Stimulated activated CD8-positive, alpha-beta memory T cell treated with anti-CD3 and anti-CD28 coated beads, Interleukin-12 subunit alpha, Interleukin-12 subunit beta, amount 100 ng/mL, for 4 hours (primary cell): Measurements from ENCODE around the gene GGCT.

Experiments
- DNase-seq: peaks from one replicate; pipeline ENCODE4 v3.0.0-alpha.2; 2020; ENCODE audit warnings: low read depth

The GGCT gene

GRCh38 chr7:30462179-30462578 lies 42.5 kb downstream of the GGCT start:
- DNase-seq, result no peak

- DNase-seq, result no peak
Measured at GRCh38 chr7:30460246-30460633, 44.4 kb downstream of the GGCT start.

GRCh38 chr7:30459591-30460245 lies 44.9 kb downstream of the GGCT start:
- no peak for DNase-seq

GRCh38 chr7:30458311-30458710 lies 46.3 kb downstream of the GGCT start:
- no peak for DNase-seq

GRCh38 chr7:30453921-30454320 lies 50.7 kb downstream of the GGCT start:
- no peak for DNase-seq

- DNase-seq, result no peak
Measured at GRCh38 chr7:30453016-30453415, 51.6 kb downstream of the GGCT start.

GRCh38 chr7:30452280-30452930 lies 52.2 kb downstream of the GGCT start:
- no peak for DNase-seq

- no peak for DNase-seq
Measured at GRCh38 chr7:30451539-30452279, 52.9 kb downstream of the GGCT start.

GRCh38 chr7:30450983-30451497 lies 53.6 kb downstream of the GGCT start:
- DNase-seq, result no peak

GRCh38 chr7:30450240-30450982 lies 54.2 kb downstream of the GGCT start:
- no peak for DNase-seq

- DNase-seq, result no peak
Measured at GRCh38 chr7:30448461-30449189, 56.0 kb downstream of the GGCT start.

GRCh38 chr7:30447466-30447865 lies 57.2 kb downstream of the GGCT start:
- DNase-seq, result no peak
